GM21619 (cell line): Measurements from ENCODE around the gene GRHL1.
A peak's percentile ranks its signal among the peaks of the same experiment; 100 is the strongest.
"Not testable (repeated sequence)": the region's sequence is repeated elsewhere in the genome, so short reads cannot be mapped to it uniquely, and the experiment has no call there.

Source experiments
- ATAC-seq: cut with Tn5 transposase; IDR thresholded peaks from one replicate; pipeline ENCODE4 v1.9.1; 2021; ENCODE audit not compliant: unreplicated experiment

GRHL1 gene, protein sequence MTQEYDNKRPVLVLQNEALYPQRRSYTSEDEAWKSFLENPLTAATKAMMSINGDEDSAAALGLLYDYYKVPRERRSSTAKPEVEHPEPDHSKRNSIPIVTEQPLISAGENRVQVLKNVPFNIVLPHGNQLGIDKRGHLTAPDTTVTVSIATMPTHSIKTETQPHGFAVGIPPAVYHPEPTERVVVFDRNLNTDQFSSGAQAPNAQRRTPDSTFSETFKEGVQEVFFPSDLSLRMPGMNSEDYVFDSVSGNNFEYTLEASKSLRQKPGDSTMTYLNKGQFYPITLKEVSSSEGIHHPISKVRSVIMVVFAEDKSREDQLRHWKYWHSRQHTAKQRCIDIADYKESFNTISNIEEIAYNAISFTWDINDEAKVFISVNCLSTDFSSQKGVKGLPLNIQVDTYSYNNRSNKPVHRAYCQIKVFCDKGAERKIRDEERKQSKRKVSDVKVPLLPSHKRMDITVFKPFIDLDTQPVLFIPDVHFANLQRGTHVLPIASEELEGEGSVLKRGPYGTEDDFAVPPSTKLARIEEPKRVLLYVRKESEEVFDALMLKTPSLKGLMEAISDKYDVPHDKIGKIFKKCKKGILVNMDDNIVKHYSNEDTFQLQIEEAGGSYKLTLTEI

DNA sequence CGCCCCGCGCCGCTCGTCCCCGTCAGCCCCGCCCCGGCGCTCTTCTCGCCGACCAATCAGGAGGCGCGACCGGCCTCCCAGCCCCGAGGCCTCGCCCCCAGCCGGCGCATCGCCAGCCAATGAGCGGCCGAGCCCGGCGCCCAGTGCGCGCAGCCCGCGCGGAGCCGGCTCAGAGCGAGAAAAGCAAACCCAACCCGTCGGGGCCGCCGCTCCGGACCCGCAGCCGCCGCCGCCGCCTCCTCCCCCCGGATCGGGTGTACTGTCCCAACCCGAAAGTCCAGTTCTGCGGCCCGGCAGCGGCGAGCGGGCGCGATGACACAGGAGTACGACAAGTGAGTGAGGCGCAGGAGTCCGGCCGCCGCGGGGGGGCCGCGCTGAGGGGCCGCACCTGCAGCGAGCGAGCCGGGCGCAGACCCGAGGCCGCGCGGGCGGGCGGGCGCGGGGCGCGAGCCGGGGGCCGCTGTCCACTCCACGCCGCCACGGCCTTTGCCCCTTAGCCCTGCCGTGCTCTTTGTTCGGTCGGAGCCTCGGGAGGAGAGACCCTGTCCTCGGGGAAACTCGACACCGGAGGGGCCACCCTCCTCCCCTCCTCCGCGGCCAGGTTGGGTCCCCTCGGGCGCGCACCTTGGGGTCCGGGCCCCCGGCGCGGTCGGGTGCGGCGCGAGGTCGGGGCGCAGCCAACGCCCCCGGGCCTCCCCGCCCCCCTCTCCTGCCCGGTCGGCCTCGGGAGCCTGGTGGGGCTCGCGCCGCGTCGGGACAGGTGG, at the start of gene GRHL1:
GRHL1 (plus strand) TSS at position 172 of the 764 bp plus-strand sequence; CDS start at position 313, 141 bp downstream.
- peak; percentile 95 for ATAC-seq

DNA sequence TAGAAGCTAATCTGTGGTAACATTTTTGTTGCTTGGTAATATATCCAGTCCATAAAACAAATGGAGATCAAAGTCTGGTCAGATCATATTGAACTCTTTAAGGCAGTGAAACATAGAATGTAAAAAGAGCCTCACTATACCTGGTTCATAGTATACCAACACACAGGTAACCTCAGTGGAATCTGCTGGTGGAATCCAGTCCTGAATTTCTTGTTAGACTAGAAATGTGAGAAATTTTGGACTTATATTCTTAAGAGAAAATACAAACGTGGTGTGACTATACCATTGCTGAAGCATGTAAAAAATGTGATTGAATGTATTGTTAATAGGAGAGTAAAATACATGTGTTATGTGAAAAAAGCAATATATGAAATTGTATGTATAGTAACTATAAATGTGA, 46.1 kb upstream of the GRHL1 start:
- no peak for ATAC-seq

DNA sequence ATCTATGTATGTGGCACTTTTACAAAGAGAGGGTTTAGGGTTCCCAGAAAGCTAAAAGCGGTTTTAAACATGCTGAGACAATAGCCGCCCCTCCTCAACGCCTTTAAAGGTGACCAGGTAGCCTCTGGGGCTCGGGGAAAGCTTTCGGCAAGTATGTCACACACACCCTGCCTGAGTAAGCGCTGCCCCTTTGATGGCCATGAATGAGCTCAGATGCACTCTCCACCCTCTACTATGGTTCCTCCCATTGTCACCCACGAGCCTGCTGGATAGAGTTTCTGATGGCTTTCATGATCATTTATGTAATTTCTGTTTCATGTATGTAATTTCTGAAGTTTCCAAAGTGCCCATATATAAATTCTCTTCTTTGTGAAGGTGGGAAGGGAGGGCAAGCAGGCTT, 44.1 kb upstream of the GRHL1 start:
- ATAC-seq: no peak

DNA sequence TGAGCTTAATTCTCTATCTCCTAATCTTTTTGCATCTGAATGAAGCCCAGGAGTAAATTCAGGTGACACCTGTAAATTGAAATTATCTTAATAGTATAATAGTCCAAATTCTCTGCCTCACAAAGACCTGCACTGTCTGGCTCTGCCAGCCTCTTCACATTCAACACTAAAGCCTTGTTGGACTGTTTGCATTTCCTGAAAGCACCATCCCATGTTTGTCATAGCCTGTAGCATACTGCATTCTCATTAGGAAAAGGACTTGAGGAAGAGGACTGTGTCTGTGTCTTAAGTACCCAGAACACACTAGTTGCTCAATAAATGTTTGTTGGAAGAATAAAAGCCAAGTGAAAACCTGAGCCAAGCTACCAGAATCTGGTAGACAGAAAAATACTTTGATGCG, 42.9 kb upstream of the GRHL1 start:
- no peak for ATAC-seq

DNA sequence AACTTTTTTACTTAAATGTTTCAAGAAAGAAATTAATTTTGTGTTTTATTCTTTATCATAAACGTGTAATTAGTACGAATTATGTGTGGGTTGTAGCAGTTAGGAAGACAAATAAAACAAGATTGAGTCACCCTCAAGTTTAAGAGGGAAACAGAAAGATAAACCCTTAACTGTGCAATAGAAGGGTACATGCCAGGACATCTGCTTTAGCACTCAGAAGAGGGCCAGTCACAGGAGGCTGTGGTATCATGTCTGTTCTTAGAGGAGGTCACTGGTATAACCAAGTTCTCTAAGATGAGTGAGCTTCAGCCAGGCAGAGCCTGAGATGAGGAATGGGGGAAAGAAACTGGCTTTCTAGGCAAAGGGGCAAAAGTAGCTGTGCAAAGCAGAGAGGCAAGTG, 42.4 kb upstream of the GRHL1 start:
- ATAC-seq: no peak

DNA sequence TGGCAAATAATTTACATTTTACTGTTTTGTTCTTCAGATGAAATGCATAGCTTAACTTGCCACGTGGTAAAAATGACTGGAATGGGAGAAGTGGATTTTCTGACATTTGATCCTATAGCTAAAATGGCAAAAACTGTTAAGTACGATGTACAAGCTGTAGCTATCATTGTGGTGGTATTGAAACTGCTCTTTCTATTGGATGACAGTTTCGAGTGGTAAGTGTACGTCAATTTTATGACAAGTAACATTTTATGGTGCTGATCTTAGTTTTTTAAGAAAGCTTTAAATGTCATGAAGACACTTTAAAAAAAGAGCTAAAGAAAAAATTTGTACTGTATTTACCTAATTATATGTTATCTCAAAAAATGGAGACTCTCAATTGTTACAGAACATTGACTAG, 40.8 kb upstream of the GRHL1 start:
- ATAC-seq: no peak

DNA sequence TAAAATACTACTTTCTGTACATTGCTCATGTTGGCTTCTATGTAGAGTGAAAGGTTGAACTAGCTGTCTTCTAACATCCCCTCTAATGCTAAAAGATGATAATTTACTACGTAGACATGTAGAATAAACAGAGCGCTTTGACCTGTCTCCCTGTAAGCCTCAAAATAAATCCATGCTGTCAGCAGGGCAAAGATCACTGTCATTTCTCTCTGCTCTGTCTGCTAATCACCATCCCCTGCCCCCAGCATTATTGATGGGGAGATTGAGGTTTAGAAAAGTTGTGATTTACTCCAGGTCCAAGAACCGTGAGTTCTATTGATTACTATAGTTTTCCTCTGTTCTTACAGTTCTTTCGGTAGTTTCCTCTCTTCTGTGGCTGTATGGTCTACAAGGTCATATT, 39.0 kb upstream of the GRHL1 start:
- no peak for ATAC-seq

DNA sequence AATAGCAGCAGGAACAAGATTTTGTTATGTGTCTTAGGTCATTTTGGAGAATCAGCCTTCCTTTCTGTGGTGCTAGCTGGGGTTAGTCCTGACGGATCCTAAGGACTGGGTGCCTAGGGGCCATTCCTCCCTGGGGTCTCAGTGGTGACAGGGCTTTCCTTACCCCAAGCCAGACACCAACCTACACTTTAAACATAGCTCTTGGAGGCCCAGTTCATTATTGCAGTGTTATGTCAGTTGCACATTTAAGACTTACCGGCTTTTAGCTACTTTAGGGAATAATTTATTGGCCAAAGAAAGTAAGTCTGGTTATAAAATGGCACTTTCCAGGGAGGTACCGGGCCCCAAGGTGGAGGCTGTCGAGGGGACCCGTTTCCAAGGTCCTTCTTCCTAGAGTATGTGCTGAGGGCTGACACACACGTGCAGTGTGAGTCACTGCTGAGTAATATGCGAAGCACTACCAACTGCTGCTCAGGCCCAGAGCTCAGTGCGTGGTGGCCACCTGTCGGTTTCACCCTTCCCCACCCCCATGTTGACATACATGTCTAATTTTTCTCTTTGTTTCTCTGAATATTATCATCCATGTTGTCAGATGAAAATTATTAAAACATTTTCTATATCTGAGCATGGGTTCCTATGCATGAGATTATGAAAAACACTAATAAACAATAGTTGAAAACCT, 37.0 kb upstream of the GRHL1 start:
- ATAC-seq: peak; percentile 99

DNA sequence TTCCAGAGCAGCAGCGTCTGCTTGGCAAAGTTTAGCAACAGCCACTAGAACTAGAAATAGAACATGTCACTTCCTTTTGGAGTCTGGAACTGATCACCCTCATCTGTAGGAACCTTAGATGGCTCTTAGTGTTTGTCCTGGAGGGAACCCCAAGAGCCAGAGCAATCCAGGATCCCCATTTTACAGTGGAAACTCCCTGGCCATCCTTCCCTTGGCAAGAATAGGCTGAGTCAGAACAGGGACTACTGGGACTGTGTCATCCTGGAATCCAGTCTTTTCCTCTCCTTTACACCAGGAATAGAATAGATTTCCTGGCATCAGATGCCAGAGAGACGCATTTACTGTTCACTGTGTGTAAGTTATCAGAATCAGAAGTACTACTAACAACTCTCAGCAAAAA, 33.2 kb upstream of the GRHL1 start:
- ATAC-seq: no peak

DNA sequence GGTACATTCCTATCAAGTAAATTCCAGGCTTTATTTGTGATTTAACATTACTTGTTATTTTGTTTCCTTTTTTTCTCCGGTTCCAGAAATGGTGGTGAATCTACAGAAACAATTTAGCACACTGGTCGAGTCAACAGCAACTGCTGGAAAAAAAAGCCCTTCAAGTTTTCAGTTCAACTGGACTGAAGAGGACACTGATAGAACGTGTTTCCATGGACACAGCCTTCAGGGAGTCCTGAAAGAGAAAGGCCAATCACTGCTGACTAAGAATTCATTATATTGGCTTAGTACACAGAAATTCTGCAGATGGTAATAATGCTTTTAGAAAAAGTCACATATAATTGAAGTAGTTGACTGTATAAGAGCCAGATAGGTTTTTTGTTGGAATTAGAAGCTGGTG, 32.0 kb upstream of the GRHL1 start:
- ATAC-seq: no peak

DNA sequence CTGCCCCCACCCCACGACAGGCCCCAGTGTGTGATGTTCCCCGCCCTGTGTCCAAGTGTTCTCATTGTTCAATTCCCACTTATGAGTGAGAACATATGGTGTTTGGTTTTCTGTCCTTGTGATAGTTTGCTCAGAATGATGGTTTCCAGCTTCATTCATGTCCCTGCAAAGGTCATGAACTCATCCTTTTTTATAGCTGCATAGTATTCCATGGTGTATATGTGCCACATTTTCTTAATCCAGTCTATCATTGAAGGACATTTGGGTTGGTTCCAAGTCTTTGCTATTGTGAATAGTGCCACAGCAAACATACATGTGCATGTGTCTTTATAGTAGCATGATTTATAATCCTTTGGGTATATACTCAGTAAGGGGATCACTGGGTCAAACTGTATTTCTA, 24.5 kb upstream of the GRHL1 start:
- ATAC-seq: not testable (repeated sequence)

DNA sequence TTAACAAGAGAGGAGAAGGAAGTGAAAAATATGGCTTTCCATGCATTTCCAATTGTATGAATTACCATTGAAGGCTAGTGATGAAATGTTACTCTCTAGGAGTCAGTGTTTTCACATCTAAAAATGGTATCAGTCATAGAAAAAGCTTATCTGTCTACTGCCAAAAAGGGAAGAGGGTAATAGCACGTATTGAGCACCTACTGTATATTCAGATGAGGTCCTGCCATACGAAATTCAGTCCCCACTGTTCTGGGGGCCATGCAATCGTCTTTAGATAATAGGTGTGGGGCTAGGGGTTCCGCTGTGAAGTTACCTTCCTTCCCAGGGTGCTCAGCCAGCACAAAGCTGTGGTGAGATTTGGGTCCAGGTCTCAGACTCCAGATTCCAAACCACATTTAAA, 14.2 kb upstream of the GRHL1 start:
- ATAC-seq: no peak

DNA sequence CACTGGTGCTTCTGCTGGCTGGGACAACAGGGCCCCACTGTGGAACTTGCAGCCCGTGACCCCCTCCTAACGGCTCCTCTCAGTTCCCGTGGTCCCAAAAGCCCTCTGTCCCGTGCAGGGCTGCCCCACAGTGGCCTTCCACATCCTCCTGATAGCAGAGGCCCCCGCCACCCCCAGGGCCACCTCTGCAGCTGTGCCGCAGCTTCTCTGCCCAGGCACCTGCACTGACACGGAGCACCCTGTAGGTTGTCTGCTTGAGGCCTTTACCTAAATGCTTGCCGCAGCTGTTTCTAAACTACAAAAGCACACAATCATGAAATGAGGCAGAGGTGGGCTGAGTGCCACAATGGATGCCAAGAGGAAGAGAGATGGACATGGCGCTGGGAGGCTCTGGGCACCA, 13.5 kb upstream of the GRHL1 start:
- ATAC-seq: no peak

DNA sequence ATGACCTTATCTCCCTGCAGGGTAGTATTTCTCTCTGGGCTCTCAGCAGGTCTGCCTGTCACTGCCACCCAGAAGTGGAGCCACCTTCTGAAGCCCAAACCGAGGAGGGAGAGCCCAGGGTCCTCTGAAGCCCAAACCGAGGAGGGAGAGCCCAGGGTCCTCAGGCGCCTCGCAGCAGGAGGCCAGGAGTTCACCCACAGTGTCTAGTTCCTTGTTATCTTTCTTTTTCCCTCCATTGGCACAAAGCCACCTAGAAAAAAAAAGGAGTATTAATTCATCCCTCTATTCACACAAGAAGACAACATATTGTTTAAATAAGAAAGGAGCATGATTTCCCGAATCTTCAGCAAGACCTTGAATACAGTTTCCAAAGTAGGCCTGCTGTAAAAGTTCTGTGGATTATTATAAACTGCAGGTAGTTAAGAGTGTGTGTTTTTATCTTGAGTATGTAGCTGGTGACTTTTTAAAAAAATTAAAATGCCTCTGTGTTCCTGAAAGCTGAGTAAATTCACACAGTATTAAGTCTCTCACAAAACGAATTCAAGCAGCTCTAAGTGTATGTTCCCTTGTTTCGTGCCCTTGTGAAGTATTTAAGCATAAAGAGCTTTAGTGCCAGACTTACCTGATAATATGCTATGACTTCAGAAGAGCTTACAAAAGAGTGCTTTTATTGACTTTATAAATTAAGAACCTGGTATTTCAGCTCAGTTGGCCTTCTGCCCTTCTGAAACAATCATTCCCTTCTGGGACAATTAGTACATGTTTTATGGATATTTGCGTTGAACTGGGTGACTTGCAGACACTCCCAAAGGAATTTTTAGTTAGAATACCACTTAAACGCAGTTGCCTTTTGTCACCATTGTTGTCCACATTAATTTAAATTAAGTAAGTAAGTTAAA, 11.7 kb upstream of the GRHL1 start:
- no peak for ATAC-seq

DNA sequence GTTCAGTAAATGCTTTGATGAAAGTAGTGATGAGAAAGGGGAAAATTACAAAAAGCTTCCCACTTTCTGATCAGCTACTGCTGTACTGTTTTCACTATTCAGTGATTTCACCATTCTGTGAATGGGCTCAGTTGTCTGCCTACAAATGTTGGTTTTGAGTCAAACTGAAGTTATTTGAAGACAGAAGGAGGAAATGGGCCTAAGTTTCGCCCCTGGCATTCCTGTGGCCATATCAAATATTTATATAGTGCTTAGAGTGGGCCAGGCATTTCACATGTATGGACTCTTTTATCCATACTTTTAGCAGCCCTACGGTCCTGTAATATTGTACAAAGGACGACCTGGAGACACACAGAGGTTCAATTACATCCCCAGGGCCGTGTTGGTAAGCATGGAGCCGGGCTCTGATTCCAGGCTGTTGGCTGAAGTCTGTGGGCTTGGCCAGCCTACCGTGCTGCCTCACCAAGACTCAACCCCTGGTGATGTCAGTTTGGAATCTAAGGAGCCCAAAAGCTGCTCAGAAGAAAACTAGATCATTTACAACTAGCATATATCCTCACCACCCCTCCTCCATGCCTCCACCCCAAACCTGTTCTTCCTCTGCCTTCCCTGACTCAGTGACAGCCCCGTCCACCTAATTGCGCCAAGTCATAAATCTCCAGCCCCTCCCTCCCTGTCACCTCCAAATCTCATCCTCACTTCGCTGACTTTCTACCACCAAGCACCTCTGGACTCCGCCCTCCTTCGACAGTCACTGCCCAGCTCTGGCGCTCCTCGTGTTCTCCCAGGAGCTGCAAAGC, 10.1 kb upstream of the GRHL1 start:
- ATAC-seq: no peak

DNA sequence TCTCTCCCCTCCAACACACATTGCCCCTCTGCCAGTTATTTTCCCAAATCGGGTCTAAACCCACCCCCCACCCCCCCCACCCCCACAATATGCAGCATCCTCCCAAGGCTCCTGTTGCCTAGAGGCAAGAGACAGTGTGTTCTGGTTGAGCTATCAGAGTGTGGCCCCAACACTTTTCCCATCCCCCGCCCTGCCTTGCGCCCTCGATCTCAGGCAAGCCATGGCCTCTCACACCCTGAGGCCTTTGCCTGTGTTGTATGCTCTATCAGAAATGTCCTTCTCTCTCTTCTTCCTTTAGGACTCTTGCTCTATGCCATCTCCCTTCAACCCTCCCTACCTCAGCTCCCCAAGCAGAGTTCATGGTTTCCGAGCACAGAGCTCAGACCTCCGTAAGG, 9.5 kb upstream of the GRHL1 start:
- no peak for ATAC-seq

DNA sequence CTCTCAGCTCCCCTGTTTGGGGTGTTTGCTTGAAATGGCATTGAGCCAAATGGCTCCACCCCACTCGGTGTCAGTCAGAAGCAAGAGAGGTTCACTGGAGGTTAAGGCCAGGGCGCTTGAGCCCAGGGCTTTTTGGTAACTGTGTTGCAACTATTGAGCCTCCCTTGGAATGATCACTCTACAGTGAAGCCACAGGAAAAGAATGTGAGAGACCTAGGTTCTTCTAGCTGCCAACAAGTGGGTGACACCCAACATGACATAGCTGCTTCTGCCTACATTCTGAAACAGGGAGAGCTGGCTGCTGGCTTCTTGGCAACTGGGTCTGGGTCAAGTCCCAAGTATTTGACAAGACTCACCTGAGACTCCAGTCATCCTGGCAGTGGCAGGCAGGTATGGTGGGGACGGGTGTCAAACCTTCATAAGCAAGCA, 7.1 kb upstream of the GRHL1 start:
- ATAC-seq: no peak

DNA sequence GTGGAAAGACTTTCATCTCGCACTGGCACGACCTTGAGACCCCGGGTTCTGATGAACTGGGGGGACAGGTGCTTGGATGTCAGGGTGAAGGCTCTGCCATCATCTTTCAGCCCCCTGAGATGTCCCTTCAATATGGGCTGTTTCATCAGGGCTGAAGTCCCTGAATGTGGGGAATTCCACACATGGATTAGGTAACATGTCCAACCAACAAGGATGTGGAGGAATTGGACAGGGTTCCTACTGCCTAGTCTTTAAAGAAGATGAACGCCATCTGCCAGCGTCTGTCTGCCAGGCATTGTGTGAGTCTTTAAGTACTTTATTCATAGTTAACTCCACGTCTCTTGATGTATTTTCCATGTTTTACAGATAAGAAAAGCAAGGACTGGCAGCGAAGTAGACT, 5.9 kb upstream of the GRHL1 start:
- ATAC-seq: no peak

DNA sequence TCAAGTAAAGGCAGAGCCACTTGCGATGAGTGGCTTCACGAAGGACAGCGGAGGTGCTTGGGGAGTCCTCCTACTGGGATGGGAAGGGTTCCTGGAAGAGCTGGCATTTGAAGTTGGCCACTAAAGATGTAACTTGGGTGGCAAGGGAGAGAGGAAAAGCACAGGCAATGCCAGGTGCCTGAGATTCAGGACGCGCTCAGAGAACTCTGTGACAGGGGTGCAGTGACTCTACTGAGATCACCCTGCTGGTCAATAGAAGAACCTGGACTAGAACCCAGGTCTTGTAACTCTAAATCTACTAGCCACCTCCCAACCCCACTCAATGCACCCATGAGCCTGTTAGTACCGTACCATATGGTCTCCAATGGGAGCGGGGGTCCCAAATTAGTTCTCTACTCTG, 5.4 kb upstream of the GRHL1 start:
- no peak for ATAC-seq

DNA sequence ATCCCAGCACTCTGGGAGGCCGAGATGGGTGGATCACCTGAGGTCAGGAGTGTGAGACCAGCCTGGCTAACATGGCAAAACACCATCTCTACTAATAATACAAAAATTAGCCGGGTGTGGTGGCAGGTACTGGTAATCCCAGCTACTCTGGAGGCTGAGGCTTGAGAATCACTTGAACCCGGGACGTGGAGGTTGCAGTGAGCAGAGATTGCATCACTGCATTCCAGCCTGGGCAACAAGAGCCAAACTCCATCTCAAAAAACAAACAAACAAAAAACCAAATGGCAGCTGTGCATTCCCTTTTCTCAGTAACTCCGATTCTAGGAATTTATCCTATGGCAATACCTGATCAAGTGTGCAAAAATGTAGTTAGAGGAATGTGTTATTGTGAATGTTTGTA, 4.7 kb upstream of the GRHL1 start:
- no peak for ATAC-seq
